ENCODE measurements around the gene MAML2. TPM values are rescaled to one million over a fixed set of nuclear protein-coding genes. Genes with fewer than 3 reads are reported as not detected.

The MAML2 gene
- total and polyA plus RNA-seq, 9 of the 15 experiments (the other 6 are each of a cell fraction or from before 2014, with no cell fraction given) = 0.79 to 6.8 (median 4.8) TPM

GRCh38 chr11:96341211-96342013, 1.6 kb downstream of the MAML2 start (continued):
- TF ChIP-seq MAFG (tag; conservative IDR thresholded peaks at IDR 0.05) (no peak), CHD2 (IDR thresholded peaks at IDR 0.05; ENCODE audit: low read depth, low read length) (no peak), PRDM10 (IDR thresholded peaks at IDR 0.05; ENCODE audit: partially characterized antibody) (peak; percentile 10), ZEB2 (IDR thresholded peaks at IDR 0.05) (0 out of 2 replicates have a peak, but pooled peaks have one; percentile 19)

GRCh38 chr11:96340555-96340885, 2.5 kb downstream of the MAML2 start:
- ChIA-PET POLR2A (interaction anchor here (0.7 to 3.7 kb wide), 4 partner anchors 19 to 321 kb away, joined by 3 to 20 read pairs (median 3); no protein-coding TSS in a partner anchor), CTCF (ENCODE audit: low intra/inter-chr PET ratio) (no interaction called here)
- Histone ChIP-seq H4K20me1 (replicated peaks; ENCODE audit: control insufficient read depth, insufficient read depth, low read length) (no peaks in the 10 kb centered on the region), H3K36me3 (ENCODE audit: control insufficient read depth, insufficient read depth, low read length) (no peaks in the 10 kb centered on the region), H3K4me2 (ENCODE audit: insufficient read depth, low read length) (peak overlapping the region; percentile 87), H3K9ac (ENCODE audit: insufficient read depth in 1 of 2, low read depth in 2 of 2, low read length in 2 of 2) (peak overlapping the region; percentile 50 to 81; a peak in 3 of 4 replicates), H3K4me3 (peak overlapping the region; percentile 70), H3K9me3 (replicated peaks; ENCODE audit: control insufficient read depth, insufficient read depth, low read depth, low read length) (no peaks in the 10 kb centered on the region), H3K9me1 (ENCODE audit: control insufficient read depth, insufficient read depth, low read length) (no peaks in the 10 kb centered on the region), H2AFZ (ENCODE audit: low read depth, low read length) (peak overlapping the region; percentile 95; the same call in 1 of the 2 replicates), H3K27ac (ENCODE audit: extremely low read depth, low read depth, low read length) (no peak overlapping the region; the same call in 2 of the 3 replicates), H3K27me3 (ENCODE audit: control insufficient read depth in 2 of 2, insufficient read depth in 2 of 2, low read length in 2 of 2) (no peaks in the 10 kb centered on the region), H3K79me2 (ENCODE audit: control insufficient read depth, insufficient read depth, low read length) (peaks cover 74% of the 10 kb centered on the region), H3K4me1 (replicated peaks in 1 of 2; ENCODE audit: control insufficient read depth in 2 of 2, insufficient read depth in 2 of 2, low read length in 2 of 2) (peaks cover 30 to 60% of the 10 kb centered on the region in 2 experiments)
- ATAC-seq (no peak), DNase-seq (ENCODE audit: extremely low read depth in 1 of 4, low spot score in 3 of 4) (no peak), FAIRE-seq (no peak)
- intact Hi-C loops (cut with micrococcal nuclease) = loop anchor here (5.0 to 10.0 kb wide), 3 partner anchors 48 to 416 kb away; partner anchors contain the start of gene MTMR2
- in situ Hi-C loops (cut with MboI) = loop anchor here (5.0 kb wide), 1 partner anchor 273 kb away; no protein-coding TSS in a partner anchor
- 15% methylated on average over 4 of the region's 4 CpGs for WGBS (ENCODE audit: insufficient coverage, low coverage, missing lambda C conversion rate)
- TSS peak; percentile 30 for BruUV-seq (replicated peaks)
- TF ChIP-seq KDM1A (IDR thresholded peaks at IDR 0.05) = no peak
- no peak for TF ChIP-seq SIN3A (IDR thresholded peaks at IDR 0.05; ENCODE audit: borderline replicate concordance in 2 of 2, control insufficient read depth in 1 of 2, low read depth in 2 of 2, low read length in 2 of 2)
- TF ChIP-seq KDM5B (IDR thresholded peaks at IDR 0.05; ENCODE audit: insufficient replicate concordance, low read depth, low read length) = peak; percentile 5

Measured in K562 (cell line).